NCI-H774 (cell line): ENCODE data around the gene TACR2.
"Not testable (repeated sequence)": the region's sequence is repeated elsewhere in the genome, so short reads cannot be mapped to it uniquely, and the experiment has no call there.

Experiments used
- DNase-seq: peaks from one replicate; lab custom pipeline; 2025; lab: John Stamatoyannopoulos, UW

The TACR2 gene

GRCh38 chr10:69450395-69450794 lies 33.7 kb upstream of the TACR2 start:
- DNase-seq: not testable (repeated sequence)

- DNase-seq: peak; percentile 65
These were observed 33.1 kb upstream of the TACR2 start for GRCh38 chr10:69449841-69450240.

GRCh38 chr10:69446650-69447151 lies 30.0 kb upstream of the TACR2 start:
- no peak for DNase-seq

GRCh38 chr10:69446229-69446628 lies 29.5 kb upstream of the TACR2 start:
- no peak for DNase-seq

GRCh38 chr10:69445041-69445440 lies 28.3 kb upstream of the TACR2 start:
- no peak for DNase-seq

- DNase-seq: no peak
These were observed 26.6 kb upstream of the TACR2 start for GRCh38 chr10:69443354-69443753.

- DNase-seq: peak; percentile 18
These were observed 23.2 kb upstream of the TACR2 start for GRCh38 chr10:69439813-69440506.

GRCh38 chr10:69439350-69439739 lies 22.6 kb upstream of the TACR2 start:
- no peak for DNase-seq

- no peak for DNase-seq
These were observed 22.0 kb upstream of the TACR2 start for GRCh38 chr10:69438536-69439349.

GRCh38 chr10:69437321-69438259 lies 20.9 kb upstream of the TACR2 start:
- no peak for DNase-seq

- DNase-seq: no peak
These were observed 19.3 kb upstream of the TACR2 start for GRCh38 chr10:69435966-69436520.

- no peak for DNase-seq
These were observed 18.2 kb upstream of the TACR2 start for GRCh38 chr10:69434926-69435325.

GRCh38 chr10:69434169-69434568 lies 17.5 kb upstream of the TACR2 start:
- no peak for DNase-seq

GRCh38 chr10:69428165-69428564 lies 11.4 kb upstream of the TACR2 start:
- DNase-seq: peak; percentile 71

GRCh38 chr10:69426376-69426727 lies 9.6 kb upstream of the TACR2 start:
- no peak for DNase-seq

- DNase-seq: peak; percentile 67
These were observed 9.0 kb upstream of the TACR2 start for GRCh38 chr10:69425511-69426298.

- no peak for DNase-seq
These were observed 8.3 kb upstream of the TACR2 start for GRCh38 chr10:69425041-69425440.

- DNase-seq: no peak
These were observed 6.0 kb upstream of the TACR2 start for GRCh38 chr10:69422676-69423075.

GRCh38 chr10:69421611-69422308 lies 5.0 kb upstream of the TACR2 start:
- peak; percentile 76 for DNase-seq

GRCh38 chr10:69419744-69420126 lies 3.0 kb upstream of the TACR2 start:
- no peak for DNase-seq
